Epidermal melanocyte (primary cell): ENCODE measurements around the gene FAM83G.

Source experiments
- DNase-seq: peaks from one replicate; pipeline ENCODE4 v3.0.0; 2011; ENCODE audit warnings: low spot score; ENCODE audit not compliant: insufficient read length

The FAM83G gene

DNA sequence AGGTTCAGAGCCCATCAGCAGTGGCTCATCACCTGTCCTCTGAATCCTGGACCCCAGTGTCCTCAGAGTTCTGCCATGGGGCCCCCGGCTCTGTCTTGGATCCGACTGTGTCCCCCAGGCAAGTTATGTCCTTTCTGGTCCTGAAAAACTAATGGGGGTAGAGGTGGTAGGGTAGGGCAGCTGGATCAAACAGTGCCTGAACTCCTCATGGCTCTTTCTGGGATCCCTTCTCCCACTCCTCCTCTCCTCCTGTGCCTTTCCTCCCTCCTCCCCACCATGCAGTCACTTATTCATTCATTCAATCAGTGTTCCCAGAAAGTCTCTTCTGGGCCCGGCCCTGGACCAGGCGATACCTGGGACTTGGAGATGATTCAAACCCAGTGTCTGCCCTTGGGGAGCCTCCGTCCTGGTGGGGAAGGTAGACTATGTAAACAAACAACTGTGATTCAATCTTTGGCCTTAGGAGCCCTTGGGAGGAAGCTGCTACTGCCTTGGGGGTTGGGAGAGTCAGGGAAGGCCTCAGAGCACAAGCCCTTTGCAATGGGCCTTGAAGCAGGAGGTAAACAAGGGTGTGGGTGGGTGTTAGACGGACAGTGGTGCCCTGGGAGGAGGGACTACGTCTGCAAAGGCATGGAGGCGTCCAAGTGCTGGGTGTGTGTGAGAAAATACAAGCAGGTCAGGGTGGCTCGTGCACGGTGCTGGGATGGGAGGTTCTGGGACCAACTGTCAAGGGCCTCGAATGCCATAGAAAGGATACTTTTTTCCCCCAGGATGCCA, 6.4 kb upstream of the FAM83G start:
- no peak for DNase-seq

DNA sequence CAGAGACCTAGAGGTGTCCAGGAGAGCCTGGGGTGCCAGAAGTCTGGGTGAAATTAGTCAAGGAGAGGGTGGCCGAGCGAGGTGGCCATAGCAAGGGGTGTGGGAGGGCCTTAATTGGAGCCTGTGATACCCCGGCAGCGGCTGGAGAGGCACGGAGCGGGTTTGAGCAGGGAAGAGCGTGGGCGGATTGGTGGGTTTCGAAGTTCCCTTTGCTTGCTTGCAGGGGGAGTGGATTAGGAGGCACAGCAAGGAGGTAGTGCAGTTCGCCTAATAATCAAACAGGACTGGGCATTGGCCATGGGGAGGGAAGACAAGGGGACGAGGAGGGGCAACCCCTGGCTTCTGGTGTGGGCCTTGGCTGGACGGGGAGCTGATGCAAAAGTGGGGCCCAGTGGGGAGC, 5.4 kb upstream of the FAM83G start:
- no peak for DNase-seq

DNA sequence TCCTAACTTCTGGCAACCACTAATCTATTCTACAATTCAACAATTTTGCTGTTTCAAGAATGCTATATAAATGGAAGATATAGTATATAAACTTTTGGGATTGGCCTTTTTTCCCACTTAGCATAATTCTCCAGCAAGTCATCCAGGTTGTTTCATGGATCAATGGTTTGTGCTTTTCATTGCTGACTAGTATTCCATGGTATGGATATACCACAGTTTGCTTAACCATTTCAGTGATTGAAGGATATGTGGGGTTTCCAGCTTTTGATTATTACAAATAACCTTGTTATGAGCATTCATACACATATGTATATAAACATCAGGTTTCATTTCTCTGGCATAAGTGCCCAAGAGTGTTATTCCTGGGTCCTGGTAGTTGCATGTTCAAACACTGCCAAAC, 2.1 kb upstream of the FAM83G start:
- no peak for DNase-seq

DNA sequence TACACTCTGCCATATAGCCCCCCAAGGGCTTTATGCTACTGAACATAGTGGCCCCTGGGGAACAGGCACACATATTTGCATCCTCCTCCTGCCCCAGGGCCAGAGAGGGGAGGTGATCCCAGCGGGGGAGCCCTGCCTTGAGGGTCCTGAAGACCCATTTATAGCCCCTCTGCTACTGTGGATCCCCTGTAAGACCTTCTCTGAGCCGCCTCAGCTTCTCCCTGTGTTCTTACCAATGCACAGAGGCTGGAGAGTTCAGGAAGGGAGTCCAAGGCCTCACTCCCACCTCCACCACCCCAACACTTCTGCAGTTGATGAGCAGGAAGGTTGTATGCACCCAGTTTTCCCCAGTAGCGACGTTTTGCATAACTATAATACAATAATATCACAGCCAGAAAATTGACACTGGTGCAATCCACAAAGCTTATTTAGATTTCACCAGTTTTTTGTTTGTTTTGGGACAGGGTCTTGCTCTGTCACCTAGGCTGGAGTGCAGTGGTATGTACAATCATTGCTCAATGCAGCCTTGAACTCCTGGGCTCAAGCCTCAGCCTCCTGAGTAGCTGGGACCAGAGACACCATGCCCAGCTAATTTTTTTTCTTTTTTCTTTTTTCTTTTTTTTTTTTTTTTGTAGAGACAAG, 1.3 kb upstream of the FAM83G start:
- no peak for DNase-seq

DNA sequence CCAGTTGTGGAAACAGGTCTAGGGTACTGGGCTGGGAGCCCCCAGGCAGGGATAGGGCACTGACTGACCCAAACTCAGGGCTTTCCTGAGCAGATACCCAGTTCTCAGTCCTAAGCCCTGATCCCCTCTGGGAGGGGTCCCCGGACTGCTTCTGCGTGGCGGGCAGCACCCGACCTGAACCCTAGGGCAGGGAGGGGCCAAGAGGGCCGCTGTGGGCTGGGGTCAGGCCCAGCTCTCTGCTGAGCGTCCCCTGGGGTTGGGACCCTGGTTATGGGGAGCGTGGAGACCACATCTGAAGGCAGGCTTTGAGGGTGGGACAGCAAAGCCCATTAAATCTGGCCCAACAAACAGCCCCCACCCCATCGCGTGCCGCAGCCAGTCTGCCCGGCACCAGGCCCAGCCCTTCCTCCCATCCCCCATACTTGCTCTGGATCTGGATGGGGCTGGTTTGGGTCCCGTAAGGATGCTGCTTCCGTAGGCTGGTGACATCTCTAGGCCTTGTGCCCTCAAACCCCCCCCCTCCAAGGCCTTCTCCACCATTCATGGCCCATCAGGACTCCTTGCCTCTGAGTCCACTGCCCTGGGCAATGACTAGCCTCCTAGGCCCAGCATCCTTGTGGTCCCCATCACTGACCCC, 691 bp upstream of the FAM83G start:
- DNase-seq = no peak

DNA sequence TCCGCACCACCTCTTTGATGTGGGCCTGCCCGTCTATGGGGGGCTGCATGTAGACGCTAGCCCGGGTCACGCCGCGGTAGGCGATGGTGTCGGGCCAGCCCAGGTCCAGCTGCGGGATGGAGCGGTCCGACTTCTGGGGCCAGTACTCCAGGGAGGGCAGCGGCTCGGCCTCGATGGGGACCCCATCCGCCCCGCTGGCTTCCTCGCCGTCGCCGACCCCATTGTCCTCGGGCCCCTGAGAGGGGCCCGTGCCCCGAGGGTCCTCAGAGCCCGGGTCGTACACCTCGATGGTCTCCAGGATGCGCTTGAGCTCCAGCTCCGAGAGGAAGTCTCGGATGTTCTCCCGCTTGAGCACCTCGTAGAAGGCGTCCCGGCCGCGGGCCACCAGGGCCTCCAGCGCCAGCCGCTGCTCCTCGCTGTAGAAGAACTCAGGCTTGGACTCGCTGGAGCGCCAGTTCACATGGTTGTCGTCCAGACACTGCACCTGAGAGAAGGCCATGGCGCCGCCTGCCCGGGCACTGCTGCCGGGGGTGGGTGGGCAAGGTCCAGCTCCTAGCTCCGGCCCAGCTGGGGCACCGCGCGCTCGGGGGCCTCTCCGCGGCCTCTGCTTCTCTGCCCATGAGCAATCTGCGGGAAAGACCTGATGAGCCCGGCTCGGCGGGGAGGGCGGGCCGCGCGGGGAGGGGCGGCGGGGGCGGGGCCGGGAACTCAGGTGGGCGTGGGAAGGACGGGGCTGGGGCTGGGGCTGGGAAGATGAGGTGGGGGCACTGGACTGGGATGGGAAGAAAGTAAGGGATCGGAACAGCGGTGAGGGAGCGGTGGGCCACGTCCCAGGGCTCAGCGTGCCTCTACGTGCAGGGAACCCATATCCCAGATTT, 782 bp downstream of the FAM83G start:
- DNase-seq = no peak

DNA sequence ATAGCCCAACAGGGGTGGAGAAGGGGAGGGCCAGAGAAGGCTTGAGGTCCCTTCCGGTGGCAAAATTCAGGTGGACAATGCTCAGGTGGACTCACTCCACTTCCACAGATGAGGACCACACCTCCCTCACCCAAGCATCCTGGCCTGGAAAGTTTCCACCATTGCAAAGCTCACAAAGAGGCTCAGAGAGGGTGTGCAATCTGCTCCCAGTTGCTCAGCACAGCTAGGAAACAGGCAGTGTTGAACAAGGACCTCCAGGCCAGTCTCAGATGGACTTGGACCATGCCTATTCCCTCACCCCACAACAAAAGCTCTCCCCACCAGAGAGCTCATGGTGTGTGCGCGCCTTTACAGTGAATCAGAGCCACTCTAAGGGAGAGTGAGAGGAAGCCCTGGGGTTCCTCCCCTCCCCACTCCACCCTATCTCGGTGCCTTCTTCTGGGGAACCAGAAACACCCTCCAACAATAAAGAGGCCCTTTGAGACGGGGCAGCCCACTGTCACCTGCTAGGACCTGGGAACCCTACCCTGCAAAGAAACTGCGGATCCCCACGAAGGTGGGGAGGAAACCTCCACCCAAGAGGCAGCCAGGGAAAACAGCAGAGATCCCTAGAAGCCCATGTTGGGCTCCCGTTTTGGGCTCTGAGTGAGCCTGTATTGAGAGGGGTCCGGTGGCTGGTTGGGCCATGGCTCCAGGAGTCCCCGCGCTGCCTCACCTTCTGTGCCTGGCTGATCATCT, 1.6 kb downstream of the FAM83G start:
- DNase-seq = no peak

DNA sequence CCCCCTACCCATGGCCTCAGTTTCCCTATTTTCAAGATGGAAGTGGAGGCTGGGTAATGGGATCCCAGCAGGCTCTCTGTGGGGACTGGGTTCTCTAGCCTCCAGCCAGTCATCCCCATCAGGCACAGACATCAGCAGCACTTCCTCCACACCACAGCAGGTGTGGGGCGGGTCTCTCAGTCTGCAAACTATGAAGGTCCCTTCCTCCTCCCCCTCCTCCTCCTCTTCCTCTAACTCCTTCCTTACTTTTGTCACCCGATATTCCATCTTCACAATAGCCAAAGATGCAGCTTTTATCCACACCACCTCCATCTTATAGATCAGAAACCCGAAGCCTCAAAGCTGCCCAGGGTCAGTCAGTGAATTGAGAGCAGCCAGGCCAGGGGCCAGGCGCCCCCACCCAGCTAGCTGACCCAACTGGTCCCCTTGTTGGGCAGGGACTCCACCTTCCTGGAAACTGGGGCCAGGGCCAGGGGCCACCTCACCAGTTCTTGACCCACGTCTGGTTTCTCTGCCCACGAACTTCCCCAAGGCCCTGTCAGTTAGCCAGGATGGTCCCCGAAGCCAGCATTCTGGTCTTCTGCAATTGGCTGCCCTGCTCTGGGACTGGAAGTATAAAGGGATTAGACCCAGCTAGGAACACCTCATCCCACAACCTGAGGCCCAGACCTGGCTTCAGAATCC, 2.5 kb downstream of the FAM83G start:
- no peak for DNase-seq

DNA sequence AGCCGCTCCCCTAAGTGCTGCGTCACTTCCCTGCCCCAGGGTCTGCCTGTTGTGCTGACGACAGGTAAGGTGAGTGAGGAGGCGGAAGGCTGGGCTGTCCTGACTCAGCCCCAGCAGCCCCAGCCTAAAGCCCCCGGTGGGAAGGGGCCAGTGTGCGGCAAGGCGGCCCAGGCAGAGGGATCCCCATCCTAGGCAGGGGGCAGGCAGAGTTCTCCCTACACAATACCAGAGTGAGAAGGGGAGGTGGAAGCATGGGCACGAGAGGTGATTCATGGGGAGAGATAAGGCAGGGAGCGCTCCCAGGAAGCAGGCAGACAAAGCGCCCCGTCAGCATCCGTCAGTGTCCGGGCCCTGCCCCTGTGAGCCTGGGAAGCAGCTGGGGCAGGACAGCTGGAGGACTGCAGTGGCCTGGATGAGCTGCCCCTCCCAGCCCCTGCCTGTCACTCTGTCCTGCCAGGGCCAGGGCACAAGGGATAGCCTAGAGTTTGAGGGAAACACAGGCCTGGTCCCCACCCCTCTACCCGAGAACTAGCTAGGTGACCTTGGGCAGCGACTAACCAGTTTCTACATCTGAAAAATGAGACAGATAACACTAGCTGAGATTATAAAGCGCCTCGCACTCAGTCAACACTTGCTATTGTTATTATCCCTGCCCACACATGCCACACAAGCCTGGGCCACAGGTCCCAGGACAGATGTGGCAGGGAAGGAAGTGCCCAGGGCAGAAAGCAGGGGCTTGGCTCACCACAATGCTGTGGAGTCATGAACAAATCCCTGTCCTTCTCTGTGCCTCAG, 3.8 kb downstream of the FAM83G start:
- no peak for DNase-seq

DNA sequence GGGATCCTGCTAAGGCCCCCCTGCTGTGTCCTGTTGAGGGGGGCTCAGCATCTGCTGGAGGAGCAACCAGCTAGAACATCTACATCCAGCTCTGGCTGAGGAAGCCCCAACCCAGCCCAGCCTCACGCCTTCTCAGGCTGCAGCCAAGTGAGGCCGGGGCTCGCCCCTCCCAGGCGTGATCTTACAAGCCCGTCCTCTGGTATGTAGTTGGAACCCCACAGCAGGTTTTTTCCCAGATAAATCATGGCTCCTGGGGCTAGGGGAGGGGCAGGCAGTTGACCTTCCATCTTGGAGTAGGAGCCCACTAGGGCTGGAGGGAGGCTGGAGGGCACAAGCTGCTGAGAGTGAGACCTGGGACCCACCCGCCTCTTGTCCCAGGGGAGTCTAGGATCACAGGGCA, 4.7 kb downstream of the FAM83G start:
- no peak for DNase-seq

DNA sequence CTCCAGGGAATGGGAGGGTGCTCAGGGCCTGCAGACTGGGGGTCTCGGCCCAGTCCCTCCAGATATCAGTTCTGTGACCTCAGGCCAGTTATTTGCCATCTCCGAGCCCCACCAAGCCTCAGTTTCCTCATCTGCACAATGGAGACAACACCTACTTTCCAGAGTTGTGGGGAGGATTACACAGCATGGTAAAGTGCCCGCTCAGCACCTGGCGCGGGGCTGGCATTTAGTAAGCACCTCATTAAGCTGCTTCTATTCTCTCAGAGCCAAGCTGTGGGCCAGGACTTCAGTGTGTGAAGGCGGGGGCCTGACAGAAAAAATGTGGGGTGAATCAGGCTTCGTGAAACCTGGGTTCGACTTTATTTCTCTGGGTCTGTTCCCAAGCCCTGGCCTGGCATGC, 5.2 kb downstream of the FAM83G start:
- DNase-seq = no peak

DNA sequence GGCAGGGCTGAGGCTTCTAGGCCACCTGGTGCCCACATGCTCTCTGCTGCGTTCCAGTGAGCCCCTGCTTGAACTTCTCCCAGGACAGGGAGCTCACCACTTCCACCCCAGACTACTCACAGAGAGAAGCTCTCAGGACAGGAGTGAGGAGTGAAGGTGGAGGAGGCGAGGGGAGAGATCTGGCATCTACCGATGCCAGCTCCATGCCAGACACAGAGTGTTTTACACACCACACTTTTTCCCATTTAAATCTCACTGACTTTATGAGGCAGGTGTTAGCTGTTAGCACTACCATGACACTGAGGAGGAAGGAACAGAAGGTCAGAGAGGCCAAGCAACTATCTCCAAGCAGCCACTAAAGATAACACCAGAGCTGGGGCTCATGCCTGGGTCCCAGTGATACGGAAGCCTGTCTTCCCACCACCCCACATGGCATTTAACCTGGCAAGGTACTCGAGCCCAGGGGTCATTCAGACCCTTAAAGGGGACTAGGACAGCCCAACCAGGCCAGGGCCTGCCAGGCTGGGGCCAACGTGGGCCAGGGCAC, 6.8 kb downstream of the FAM83G start:
- DNase-seq = no peak

DNA sequence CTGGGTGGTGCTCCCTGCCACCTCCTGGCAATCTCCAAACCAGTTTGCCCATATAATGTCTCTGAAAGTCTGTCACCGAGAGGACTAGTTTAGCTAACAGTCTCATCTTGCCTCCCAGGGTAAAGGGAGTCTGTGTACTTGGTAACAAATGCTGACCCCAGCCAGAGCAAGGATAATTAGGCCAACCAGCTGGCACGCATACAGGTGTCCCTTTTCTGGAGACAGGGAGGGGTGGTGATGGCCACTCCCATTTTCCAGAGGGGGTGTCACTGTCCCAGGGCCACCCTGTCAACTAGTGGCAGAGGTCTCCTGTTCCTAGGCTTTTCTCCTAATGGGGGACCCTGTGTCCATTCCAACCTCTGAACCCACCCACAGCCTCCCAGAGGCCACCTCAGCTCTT, 8.1 kb downstream of the FAM83G start:
- no peak for DNase-seq

DNA sequence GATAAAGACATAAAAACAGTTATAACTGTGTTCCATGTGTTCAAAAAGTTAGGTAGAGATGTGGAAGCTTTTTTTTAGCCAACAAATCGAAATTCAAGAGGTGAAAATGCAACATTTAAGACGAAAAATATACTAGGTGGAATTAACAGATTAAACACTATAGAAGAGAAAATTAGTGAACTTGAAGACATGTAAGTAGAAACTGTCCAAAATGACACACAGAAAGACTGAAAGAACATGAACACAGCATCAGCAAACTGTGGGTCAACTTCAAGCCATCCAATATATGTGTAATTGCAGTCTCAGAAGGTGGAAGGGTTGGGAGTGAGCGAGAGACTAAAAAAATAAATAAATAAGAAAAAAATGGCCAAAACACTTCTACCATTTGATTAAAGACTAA, 9.3 kb downstream of the FAM83G start:
- DNase-seq = no peak

DNA sequence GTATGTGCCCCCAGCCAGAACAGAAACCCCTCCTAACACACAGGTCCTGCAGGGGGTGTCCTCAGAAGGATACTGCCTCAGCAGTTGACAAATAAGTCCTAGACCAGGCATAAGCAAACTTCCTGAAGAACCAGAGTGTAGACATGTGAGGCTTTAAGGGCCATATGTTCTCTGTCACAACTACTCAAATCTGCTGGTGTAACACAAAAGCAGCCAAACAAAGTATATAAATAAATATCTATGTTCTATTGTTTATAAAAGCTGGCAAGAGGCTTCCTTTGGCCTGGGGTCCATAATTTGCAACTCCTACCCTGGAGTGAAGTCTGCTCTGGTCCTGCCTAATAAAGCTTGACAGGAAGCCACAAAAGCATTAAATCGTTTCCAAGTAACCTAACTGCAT, 9.9 kb downstream of the FAM83G start:
- DNase-seq = no peak

DNA sequence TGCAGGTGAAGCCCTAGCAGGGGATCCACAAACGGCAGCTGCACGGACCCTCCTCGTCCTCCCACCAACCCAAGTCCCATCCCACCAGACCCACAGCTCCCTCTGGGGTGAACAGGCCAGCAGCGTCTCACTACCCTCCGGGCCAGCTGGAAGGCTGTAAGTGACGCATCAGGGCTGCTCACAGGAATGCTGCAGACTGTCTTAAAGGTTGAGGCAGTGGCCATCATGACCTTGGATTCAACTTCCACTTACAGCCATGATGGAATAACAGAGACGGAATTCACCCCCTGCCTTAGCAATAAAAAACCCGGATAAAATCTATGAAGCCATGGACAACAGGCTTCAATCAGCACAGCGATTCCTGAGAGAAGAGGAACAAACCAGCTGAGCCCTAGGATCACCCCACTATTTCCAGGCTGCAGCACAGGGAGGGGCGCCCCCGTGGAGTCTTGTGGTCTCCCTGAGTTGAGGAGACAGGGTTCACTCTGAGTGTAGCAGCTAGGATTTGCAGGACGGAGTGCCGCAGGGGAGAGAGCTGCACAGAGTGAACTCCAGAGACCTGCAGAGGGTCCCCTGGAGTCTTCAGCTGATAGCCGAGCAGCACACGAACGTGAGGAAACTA, 10.5 kb downstream of the FAM83G start:
- no peak for DNase-seq

DNA sequence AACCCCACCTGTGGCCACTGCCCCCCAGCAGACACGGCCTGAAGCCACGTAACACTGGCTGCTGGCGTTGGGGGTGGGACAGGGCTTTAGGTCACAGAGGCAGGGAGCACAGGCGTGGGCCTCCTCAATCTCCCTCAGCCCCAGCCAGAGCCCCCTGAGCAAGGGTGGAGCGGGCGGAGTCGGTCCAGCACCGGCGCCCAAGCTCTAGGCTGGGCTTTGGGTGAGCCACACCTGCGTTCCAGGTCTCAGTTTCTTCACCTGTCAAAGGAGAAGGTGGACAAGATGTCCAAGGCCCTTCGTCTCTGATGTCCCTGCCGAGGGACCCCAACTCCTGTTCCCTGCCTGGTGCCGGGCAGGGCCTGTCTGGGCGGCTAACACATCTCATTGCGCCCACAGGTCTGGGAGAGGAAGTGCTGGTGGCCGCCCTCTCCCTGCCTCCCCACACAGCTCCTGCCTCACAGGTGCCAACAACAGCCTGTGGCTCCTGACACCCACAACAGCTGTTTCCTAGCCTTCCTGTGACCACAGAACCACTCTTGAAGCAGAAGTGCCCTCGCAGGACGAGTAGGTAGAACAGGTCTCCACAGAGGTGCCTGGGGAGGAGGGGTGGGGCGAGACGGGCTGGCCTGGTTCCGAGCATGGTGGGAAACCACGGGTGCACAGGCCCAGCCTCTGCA, 12.0 kb downstream of the FAM83G start:
- no peak for DNase-seq

DNA sequence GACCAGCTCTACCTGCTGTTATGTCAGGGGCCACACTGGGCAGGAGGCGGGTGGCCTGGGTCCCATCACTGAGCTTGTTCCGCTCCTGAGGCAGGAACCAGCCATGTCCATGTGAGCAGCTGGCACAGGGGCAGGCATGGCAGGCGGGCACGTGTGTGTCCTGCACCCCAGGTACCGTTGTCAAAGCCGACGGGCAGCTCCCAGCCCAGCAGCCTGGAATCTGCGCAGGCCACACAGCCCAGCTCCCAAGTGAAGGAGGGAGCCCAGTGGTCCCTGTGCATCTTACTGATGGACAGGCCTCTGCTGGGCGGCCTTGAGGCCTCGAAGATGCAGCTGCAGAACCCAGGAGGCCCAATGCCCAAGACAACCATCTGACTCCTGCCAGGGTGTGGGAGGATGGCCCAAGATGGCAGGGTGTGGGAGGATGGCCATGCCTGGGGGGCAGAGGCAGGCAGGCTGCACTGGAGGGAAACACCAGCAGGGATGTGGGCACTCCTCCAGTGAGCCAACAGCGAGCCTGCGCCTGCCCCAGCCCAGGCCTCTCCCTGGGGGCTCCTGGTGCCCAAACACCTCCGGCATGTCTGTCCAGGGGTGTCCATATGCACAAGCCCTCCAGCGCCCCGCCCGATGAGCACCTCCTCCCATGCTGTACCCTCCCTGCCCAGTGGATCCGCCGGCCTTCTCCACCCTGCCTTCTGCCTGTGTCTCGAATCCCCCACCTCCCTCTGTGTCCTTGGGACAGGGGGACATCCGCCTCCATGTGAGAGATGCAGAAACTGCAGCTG, 12.8 kb downstream of the FAM83G start:
- DNase-seq = no peak
